HUES48 (cell line): ENCODE results near the gene TANGO6.
A peak's percentile ranks its signal among the peaks of the same experiment; 100 is the strongest.
"Not testable (repeated sequence)": the region's sequence is repeated elsewhere in the genome, so short reads cannot be mapped to it uniquely, and the experiment has no call there.

Source experiments
- H3K27ac ChIP-seq: one replicate; pipeline ENCODE4 v1.7.0; 2013; ENCODE audit warnings: low read depth, low read length, inconsistent platforms
- H3K27me3 ChIP-seq: 2 replicates; pipeline ENCODE4 v1.6.1; 2013; ENCODE audit warnings: mild to moderate bottlenecking, low read length; ENCODE audit not compliant: control insufficient read depth, insufficient read depth
- H3K36me3 ChIP-seq: 2 replicates; pipeline ENCODE4 v1.6.1; 2013; ENCODE audit warnings: low read length; ENCODE audit not compliant: control insufficient read depth, insufficient read depth
- H3K4me1 ChIP-seq: 2 replicates; pipeline ENCODE4 v1.6.1; 2013; ENCODE audit warnings: mild to moderate bottlenecking, low read length; ENCODE audit not compliant: control insufficient read depth, insufficient read depth
- H3K4me3 ChIP-seq: 2 replicates; pipeline ENCODE4 v1.5.1; 2013; ENCODE audit warnings: mild to moderate bottlenecking, low read depth, low read length
- H3K9ac ChIP-seq: 2 replicates; pipeline ENCODE4 v1.6.1; 2013; ENCODE audit warnings: mild to moderate bottlenecking, low read depth, low read length, moderate library complexity
- H3K9me3 ChIP-seq: 2 replicates; pipeline ENCODE4 v1.6.1; 2013; ENCODE audit warnings: low read length; ENCODE audit not compliant: control insufficient read depth, insufficient read depth

TANGO6 gene

DNA sequence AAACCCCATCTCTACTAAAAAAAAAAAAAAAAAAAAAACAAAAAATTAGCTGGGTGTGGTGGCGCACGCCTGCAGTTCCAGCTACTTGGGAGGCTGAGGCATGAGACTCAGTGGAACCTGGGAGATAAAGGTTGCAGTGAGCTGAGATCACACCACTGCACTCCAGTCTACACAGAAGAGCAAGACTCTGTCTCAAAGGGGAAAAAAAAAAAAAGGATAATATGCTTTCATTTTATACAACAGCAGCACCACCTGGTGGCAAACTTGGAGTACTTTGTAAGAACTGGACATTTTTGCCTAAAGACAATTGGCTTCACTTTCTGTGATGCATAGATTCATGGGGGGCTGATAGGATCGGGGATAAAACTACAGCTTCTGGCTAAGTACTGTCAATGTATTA, 280.6 kb downstream of the TANGO6 start:
- H3K4me1 ChIP-seq: no peaks in the 10 kb centered on the region
- H3K9me3 ChIP-seq: no peaks in the 10 kb centered on the region
- H3K9ac ChIP-seq: no peak overlapping the region
- no peak overlapping the region for H3K27ac ChIP-seq
- H3K36me3 ChIP-seq: peaks cover 38% of the 10 kb centered on the region
- no peak overlapping the region for H3K4me3 ChIP-seq
- no peaks in the 10 kb centered on the region for H3K27me3 ChIP-seq

DNA sequence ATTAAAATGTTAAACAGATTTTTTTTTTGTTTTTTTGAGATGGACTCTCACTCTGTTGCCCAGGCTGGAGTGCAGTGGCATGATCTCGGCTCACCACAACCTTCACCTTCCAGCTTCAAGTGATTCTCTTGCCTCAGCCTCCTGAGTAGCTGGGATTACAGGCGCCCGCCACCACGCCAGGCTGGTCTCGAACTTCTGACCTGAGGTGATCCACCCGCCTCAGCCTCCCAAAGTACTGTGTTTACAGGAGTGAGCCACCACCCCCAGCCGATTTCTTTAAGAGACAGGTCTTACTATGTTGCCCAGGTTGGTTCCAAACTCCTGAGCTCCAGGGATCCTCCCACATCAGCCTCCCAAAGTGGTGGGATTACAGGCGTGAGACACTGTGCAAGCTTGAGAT, 281.1 kb downstream of the TANGO6 start:
- peaks cover 33% of the 10 kb centered on the region for H3K36me3 ChIP-seq
- H3K27me3 ChIP-seq, H3K4me3 ChIP-seq, H3K9me3 ChIP-seq, H3K4me1 ChIP-seq, H3K9ac ChIP-seq, H3K27ac ChIP-seq: not testable (repeated sequence)

DNA sequence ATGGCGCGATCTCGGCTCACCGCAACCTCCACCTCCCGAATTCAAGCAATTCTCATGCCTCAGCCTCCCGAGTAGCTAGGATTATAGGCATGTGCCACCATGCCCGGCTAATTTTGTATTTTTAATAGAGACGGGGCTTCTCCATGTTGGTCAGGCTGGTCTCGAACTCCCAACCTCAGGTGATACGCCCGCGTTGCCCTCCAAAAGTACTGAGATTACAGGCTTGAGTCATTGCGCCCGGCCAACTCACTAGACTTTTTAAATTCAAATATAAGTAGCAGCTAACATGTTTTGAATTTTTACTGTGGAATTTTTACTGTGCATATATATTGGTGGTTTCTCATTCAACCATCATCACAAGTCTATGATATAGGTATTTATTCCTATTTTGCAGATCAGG, 281.6 kb downstream of the TANGO6 start:
- not testable (repeated sequence) for H3K27ac ChIP-seq, H3K4me3 ChIP-seq, H3K9me3 ChIP-seq, H3K9ac ChIP-seq, H3K27me3 ChIP-seq, H3K4me1 ChIP-seq
- peaks cover 27% of the 10 kb centered on the region for H3K36me3 ChIP-seq

DNA sequence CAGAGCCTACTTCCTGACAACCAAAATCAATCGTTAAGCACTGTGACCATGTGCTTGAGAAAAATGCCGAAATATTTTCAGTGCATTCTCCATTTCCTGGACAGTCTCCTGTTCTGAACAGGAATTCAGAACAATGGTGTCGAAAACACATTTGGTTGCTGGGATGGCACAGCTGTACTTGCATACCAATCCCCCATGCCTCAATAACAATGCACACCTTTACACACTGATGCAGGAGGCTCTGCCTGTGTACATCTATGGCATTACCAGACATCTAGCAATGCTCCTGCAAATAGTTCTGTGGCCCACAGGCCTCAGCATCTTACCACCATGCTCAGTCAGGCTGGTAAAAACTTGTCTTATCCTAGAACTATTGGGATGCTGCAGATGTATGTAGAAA, 282.9 kb downstream of the TANGO6 start:
- Histone ChIP-seq H3K27me3 (no peaks in the 10 kb centered on the region), H3K4me3 (no peak overlapping the region), H3K9me3 (no peaks in the 10 kb centered on the region), H3K36me3 (peaks cover 15% of the 10 kb centered on the region), H3K27ac (no peak overlapping the region), H3K9ac (no peak overlapping the region; the same call in 1 of the 2 replicates), H3K4me1 (peaks cover 11% of the 10 kb centered on the region)

DNA sequence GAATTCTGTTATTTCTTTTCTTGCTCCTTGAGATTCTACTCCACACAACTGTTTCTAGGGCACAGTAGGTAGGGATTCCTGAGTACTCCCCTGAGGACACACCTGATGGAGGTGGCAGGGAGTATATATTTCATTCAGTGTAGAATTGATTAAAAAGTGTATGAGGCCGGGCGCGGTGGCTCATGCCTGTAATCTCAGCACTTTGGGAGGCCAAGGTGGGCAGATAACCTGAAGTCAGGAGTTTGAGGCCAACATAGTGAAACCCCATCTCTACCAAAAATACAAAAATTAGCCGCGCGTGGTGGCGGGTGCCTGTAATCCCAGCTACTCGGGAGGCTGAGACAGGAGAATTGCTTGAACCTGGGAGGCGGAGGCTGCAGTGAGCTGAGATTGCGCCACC, 283.5 kb downstream of the TANGO6 start:
- H3K27ac ChIP-seq: not testable (repeated sequence)
- H3K36me3 ChIP-seq: peaks cover 12% of the 10 kb centered on the region

DNA sequence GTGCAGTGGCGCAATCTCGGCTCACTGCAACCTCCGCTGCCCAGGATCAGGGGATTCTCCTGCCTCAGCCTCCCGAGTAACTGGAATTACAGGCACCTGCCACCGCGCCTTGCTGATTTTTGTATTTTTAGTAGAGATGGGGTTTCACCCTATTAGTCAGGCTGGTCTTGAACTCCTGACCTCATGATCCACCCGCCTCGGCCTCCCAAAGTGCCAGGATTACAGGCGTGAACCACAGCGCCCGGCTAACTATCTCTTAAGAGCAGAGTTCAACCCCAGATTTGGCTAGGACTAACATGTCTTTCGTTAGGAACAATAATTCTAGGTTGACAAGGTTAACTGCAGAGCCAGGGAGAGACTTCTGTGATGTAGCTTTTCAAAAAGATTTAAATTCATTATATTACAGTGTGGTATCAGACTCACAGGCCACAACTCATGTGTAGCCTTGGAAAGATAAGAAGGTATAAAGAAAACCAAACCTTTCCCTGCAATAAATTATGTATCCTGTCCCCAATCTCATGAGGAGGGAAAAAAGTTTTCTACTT, 284.7 kb downstream of the TANGO6 start:
- Histone ChIP-seq H3K4me1 (peaks cover 11% of the 10 kb centered on the region), H3K9ac (no peak overlapping the region), H3K9me3 (no peaks in the 10 kb centered on the region), H3K27me3 (no peaks in the 10 kb centered on the region), H3K36me3 (peaks cover 9% of the 10 kb centered on the region; the same call in 1 of the 2 replicates), H3K27ac (no peak overlapping the region), H3K4me3 (no peak overlapping the region)

More for the DNA sequence above, 283.5 kb downstream of the TANGO6 start:
- H3K9ac ChIP-seq, H3K27me3 ChIP-seq, H3K9me3 ChIP-seq, H3K4me3 ChIP-seq: not testable (repeated sequence)
- peaks cover 11% of the 10 kb centered on the region for H3K4me1 ChIP-seq

DNA sequence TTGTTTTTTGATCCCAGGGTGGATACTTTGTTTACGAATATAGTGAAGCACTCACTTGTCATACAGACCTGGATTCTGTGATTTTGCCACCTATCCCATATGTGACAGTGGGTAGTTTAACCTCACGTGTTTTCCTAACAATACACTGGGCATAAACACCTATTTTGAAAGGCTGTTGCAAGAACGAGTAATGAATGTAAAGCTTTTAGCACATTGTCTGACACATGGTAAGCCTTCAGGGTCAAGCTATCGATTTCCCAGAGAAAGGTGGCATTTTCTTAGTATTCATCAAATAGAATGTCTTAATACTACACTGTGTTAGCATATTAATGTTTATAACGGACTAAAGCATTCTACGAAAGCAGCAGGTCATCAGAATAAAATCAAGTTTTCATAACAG, 287.1 kb downstream of the TANGO6 start:
- peaks cover 20% of the 10 kb centered on the region for H3K4me1 ChIP-seq
- peak overlapping the region; percentile 82 for H3K4me3 ChIP-seq
- no peaks in the 10 kb centered on the region for H3K27me3 ChIP-seq
- H3K9ac ChIP-seq: no peak overlapping the region; the same call in 1 of the 2 replicates
- no peak overlapping the region for H3K27ac ChIP-seq
- peaks cover 22% of the 10 kb centered on the region for H3K36me3 ChIP-seq
- H3K9me3 ChIP-seq: no peaks in the 10 kb centered on the region

DNA sequence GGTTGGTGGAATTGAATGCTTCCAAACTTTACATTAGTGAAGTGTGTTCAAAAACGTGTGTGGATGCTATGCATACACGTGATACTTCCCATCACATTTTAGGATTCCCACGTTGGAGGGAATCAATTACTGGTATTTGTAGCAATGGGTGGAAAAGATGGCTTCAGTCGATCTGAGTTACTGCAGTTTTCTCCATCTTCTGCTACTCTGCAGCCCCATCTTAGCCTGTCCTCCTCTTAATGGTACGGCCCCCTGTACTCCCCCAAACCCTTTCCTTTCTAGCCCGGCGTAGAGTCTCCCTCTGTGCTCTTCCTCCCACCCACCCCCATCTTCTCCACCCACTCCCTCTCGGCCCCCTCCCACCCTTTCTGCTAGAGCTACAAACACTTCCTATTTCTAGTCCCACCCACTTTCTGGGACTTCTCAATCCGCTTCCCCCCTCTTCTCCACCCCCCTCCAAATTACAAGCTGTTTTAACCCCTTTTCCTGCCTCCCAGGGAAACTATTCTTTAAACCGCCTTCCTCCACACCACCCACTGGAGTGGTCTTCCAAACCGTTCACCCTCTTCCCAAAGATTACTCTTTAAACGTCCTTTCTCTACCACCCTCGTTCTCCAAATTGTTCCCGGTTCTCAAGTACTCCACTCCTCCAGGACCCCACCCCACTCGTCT, 288.0 kb downstream of the TANGO6 start:
- H3K9ac ChIP-seq: peak overlapping the region; percentile 98
- peaks cover 25% of the 10 kb centered on the region for H3K36me3 ChIP-seq
- no peaks in the 10 kb centered on the region for H3K27me3 ChIP-seq
- H3K4me1 ChIP-seq: peaks cover 20% of the 10 kb centered on the region
- peak overlapping the region; percentile 99 for H3K27ac ChIP-seq
- H3K4me3 ChIP-seq: peak overlapping the region; percentile 82
- H3K9me3 ChIP-seq: no peaks in the 10 kb centered on the region

DNA sequence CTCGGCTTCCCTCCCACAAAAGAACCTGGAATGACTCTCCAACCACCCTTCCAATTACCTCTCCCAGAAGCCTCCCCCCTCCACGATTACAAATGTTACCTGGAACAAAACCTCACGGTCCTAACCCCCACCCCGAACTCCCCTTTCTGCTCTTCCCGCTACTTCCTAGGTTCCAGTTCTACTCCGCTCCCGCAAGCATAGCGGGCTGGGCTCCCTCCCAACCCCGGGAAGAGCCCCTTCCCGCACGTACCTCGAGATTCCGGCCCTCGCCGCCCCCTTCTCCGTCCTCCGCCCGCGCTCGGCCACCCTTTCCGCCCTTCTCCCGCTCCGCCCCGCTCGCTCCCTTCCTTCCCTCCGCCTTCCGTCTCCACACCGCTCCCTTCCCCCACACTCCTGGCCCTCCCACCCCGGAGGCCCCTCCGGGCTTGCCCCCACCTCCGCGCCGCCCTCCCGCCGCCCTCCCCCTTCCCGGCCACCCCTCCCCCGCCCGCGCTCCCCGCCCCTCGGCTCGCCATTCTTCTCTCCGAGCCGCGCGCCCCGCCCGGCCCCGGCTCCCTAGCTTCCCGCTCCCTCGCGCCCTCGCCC, 288.6 kb downstream of the TANGO6 start:
- peak overlapping the region; percentile 96 for H3K4me3 ChIP-seq
- no peaks in the 10 kb centered on the region for H3K27me3 ChIP-seq
- peak overlapping the region; percentile 99 for H3K27ac ChIP-seq
- peak overlapping the region; percentile 98 for H3K9ac ChIP-seq
- peaks cover 26% of the 10 kb centered on the region for H3K36me3 ChIP-seq
- no peaks in the 10 kb centered on the region for H3K9me3 ChIP-seq
- peaks cover 20% of the 10 kb centered on the region for H3K4me1 ChIP-seq

DNA sequence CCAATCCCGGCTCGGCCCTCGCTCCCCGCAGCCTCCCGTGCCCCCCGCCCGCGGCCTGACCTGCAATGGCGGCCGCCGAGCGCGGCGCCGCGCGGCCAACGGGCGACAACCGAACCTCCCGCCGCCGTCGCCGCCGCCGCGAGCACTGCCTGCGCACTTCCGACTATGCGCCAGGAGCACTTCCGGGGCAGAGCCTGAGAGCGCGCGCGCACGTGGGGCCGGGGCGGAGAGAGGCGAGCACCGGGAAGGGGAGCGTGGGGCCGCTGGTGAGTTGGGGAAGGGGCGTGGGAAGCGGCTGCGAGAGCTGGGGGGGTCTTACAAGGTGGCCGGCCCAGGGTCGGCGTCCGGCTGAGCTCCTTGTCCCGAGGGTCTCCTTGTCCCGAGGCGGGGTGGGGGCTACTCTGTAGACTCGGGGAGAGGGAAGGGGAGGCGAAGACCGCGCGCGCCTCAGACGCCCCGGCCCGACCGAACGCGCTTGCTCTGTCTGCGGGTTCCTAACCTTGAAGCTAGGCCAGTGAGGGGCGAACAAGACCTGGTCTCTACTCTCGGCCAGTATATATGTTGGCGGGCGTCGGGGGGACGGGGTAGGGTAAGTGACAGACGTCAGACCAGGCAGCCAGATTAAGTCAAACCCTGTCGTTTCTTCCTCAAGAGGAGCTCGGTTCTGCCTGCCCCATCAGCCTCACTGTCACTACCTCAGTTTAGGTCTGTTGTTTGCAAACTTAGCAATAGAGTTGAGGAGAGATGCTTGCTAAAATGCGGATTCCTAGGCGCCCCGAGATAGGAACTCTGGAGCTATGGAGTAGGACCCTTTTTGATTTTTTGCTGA, 289.3 kb downstream of the TANGO6 start, which contains the start of the genes CHTF8 and UTP4:
Gene CHTF8, minus strand, starts transcription at position 165 of the 829 bp plus-strand sequence. CDS start 11,130 bp downstream, outside the sequence.
Gene UTP4, plus strand, starts transcription at position 226 of the 829 bp plus-strand sequence. CDS start 811 bp downstream, outside the sequence.
- H3K4me3 ChIP-seq: peak within 1 kb of the TSS; percentile 96
- peak within 1 kb of the TSS; percentile 99 for H3K27ac ChIP-seq
- no peaks in the 10 kb centered on the region for H3K9me3 ChIP-seq
- peaks cover 20% of the 10 kb centered on the region for H3K4me1 ChIP-seq
- H3K9ac ChIP-seq: peak within 1 kb of the TSS; percentile 98
- peaks cover 33% of the 10 kb centered on the region for H3K36me3 ChIP-seq
- no peaks in the 10 kb centered on the region for H3K27me3 ChIP-seq
